NCI-H510A treated with DMSO at 0.1 percent for 48 hours (cell line): Measurements from ENCODE around the gene LRG1.
"Not testable (repeated sequence)": the region's sequence is repeated elsewhere in the genome, so short reads cannot be mapped to it uniquely, and the experiment has no call there.

Source experiments
- DNase-seq: peaks from one replicate; lab custom pipeline; 2025; lab: John Stamatoyannopoulos, UW

Gene LRG1

GRCh38 chr19:4576016-4576933, 36.4 kb upstream of the LRG1 start:
- peak; percentile 36 for DNase-seq

GRCh38 chr19:4575267-4576015, 35.6 kb upstream of the LRG1 start:
- no peak for DNase-seq

- DNase-seq, result no peak
These were observed 33.8 kb upstream of the LRG1 start for GRCh38 chr19:4573682-4574081.

GRCh38 chr19:4571305-4571917, 31.6 kb upstream of the LRG1 start:
- DNase-seq, result no peak

- no peak for DNase-seq
These were observed 31.1 kb upstream of the LRG1 start for GRCh38 chr19:4570916-4571304.

GRCh38 chr19:4570402-4570801, 30.6 kb upstream of the LRG1 start:
- no peak for DNase-seq

- DNase-seq, result no peak
These were observed 29.1 kb upstream of the LRG1 start for GRCh38 chr19:4568886-4569285.

- peak; percentile 11 for DNase-seq
These were observed 27.8 kb upstream of the LRG1 start for GRCh38 chr19:4567584-4568071.

GRCh38 chr19:4566402-4567051, 26.7 kb upstream of the LRG1 start:
- no peak for DNase-seq

- DNase-seq, result not testable (repeated sequence)
These were observed 23.7 kb upstream of the LRG1 start for GRCh38 chr19:4563562-4563961.

GRCh38 chr19:4562085-4562484, 22.2 kb upstream of the LRG1 start:
- DNase-seq, result not testable (repeated sequence)

GRCh38 chr19:4559569-4559968, 19.7 kb upstream of the LRG1 start, which contains the start of gene SEMA6B:
Gene SEMA6B, minus strand, starts transcription at chr19:4559684. Its CDS starts 1,227 bp downstream, at chr19:4558457.
- DNase-seq, result no peak

GRCh38 chr19:4557971-4558941, 18.4 kb upstream of the LRG1 start:
- peak; percentile 40 for DNase-seq

- peak; percentile 8 for DNase-seq
These were observed 17.5 kb upstream of the LRG1 start for GRCh38 chr19:4557144-4557970.

- DNase-seq, result no peak
These were observed 16.8 kb upstream of the LRG1 start for GRCh38 chr19:4556597-4557127.

- DNase-seq, result no peak
These were observed 16.1 kb upstream of the LRG1 start for GRCh38 chr19:4555657-4556561.

GRCh38 chr19:4554717-4555116, 14.9 kb upstream of the LRG1 start:
- DNase-seq, result no peak

GRCh38 chr19:4553775-4554174, 13.9 kb upstream of the LRG1 start:
- DNase-seq, result no peak
